DOHH2 (cell line): ENCODE measurements around the gene LYZL1.
A peak's percentile ranks its signal among the peaks of the same experiment; 100 is the strongest.

ENCODE experiments used
- CTCF ChIP-seq: fragments of 200-600 bp; sonication (generic); IDR thresholded peaks from one replicate; pipeline ENCODE4 v1.5.1; 2014; ENCODE audit warnings: antibody characterized with exemption, mild to moderate bottlenecking, low read depth, low read length; ENCODE audit not compliant: poor library complexity, severe bottlenecking
- EZH2phosphoT487 ChIP-seq: fragments of 200-600 bp; sonication (generic); IDR thresholded peaks from 2 replicates; pipeline ENCODE4 v1.6.1; 2017; ENCODE audit warnings: borderline replicate concordance, mild to moderate bottlenecking, antibody characterized with exemption, low read length, moderate library complexity, mixed read lengths

- peak; percentile 47 for TF ChIP-seq CTCF
- TF ChIP-seq EZH2phosphoT487 = no peak
Observed at GRCh38 chr10:29243750-29244149, 45.1 kb upstream of the LYZL1 start.
